A673 (cell line): ENCODE data around the gene DNAH10. TPM values are rescaled to one million over a fixed set of nuclear protein-coding genes. Genes with fewer than 3 reads are reported as not detected.

Experiments used
- BruUV-seq: library from RNA; stranded (reverse); fragments of 400-500 nt; replicated peaks from 2 replicates; lab custom pipeline; 2021; lab: Mats Ljungman, UMichigan
- CTCF ChIA-PET: fragments of 300-600 bp; sonication (Branson Sonifier 250); formaldehyde crosslinking; loops from one replicate; lab custom pipeline; 2022; ENCODE audit warnings: antibody characterized with exemption; lab: Charles Lee
- POLR2A ChIA-PET: fragments of 300-600 bp; sonication (Branson Sonifier 250); formaldehyde crosslinking; loops from one replicate; lab custom pipeline; 2022; ENCODE audit warnings: antibody characterized with exemption; ENCODE audit not compliant: low non-redundant PET; lab: Charles Lee
- DNase-seq: peaks from one replicate; pipeline ENCODE4 v3.0.0-alpha.2; 2015; ENCODE audit warnings: low spot score
- H3K27ac ChIP-seq: fragments of 200-600 bp; sonication (generic); 2 replicates; pipeline ENCODE4 v1.5.1; 2016; ENCODE audit warnings: mixed run types, low read depth, mild to moderate bottlenecking, mixed read lengths, antibody characterized with exemption, low read length; ENCODE audit not compliant: poor library complexity, severe bottlenecking
- H3K27me3 ChIP-seq: fragments of 200-600 bp; sonication (generic); replicated peaks from 2 replicates; pipeline ENCODE4 v1.6.1; 2017; ENCODE audit warnings: mixed run types, low read depth, mild to moderate bottlenecking, mixed read lengths, antibody characterized with exemption, low read length; ENCODE audit not compliant: insufficient read depth, poor library complexity
- H3K36me3 ChIP-seq: fragments of 200-600 bp; sonication (generic); 2 replicates; pipeline ENCODE4 v1.6.1; 2016; ENCODE audit warnings: mixed run types, mild to moderate bottlenecking, mixed read lengths, antibody characterized with exemption, low read length; ENCODE audit not compliant: insufficient read depth, poor library complexity, severe bottlenecking
- H3K4me1 ChIP-seq: fragments of 200-600 bp; sonication (generic); 2 replicates; pipeline ENCODE4 v1.6.1; 2017; ENCODE audit warnings: mixed run types, mild to moderate bottlenecking, mixed read lengths, antibody characterized with exemption, low read length; ENCODE audit not compliant: insufficient read depth, poor library complexity, severe bottlenecking
- H3K4me3 ChIP-seq: fragments of 200-600 bp; sonication (generic); 2 replicates; pipeline ENCODE4 v1.5.1; 2016; ENCODE audit warnings: low read depth, mixed run types, mild to moderate bottlenecking, mixed read lengths, low read length; ENCODE audit not compliant: poor library complexity, severe bottlenecking
- H3K9me3 ChIP-seq: fragments of 200-600 bp; sonication (generic); 2 replicates; pipeline ENCODE4 v1.6.1; 2016; ENCODE audit warnings: mixed run types, low read depth, mild to moderate bottlenecking, mixed read lengths, antibody characterized with exemption, low read length; ENCODE audit not compliant: poor library complexity, severe bottlenecking
- CTCF ChIP-seq: fragments of 300-800, 200-600 bp; sonication (generic); conservative IDR thresholded peaks from 2 replicates; pipeline ENCODE4 v1.5.1; 2017; ENCODE audit warnings: low read depth, mild to moderate bottlenecking, antibody characterized with exemption, low read length, moderate library complexity, mixed read lengths
- EZH2 ChIP-seq: fragments of 200-600 bp; sonication (generic); IDR thresholded peaks from 2 replicates; pipeline ENCODE4 v1.6.1; 2017; ENCODE audit warnings: borderline replicate concordance, low read depth, mild to moderate bottlenecking, mixed read lengths, antibody characterized with exemption, low read length; ENCODE audit not compliant: poor library complexity, severe bottlenecking
- intact Hi-C: fragments of 100-400 bp; cut with micrococcal nuclease; formaldehyde crosslinking; loops from one replicate; pipeline ENCODE4 v1.10.0; 2022; ENCODE audit not compliant: unreplicated experiment
- total RNA-seq: library from RNA; stranded (reverse); gene quantifications from 2 replicates; pipeline ENCODE4 v1.2.3, GENCODE V29; 2021

The DNAH10 gene
- total RNA-seq, 1 experiment from 2014 or later: 1.1 TPM

GRCh38 chr12:123816896-123817537 lies 54.9 kb downstream of the DNAH10 start:
- Histone ChIP-seq H3K4me3 (no peak overlapping the region), H3K9me3 (peaks cover 5% of the 10 kb centered on the region), H3K27me3 (no peaks in the 10 kb centered on the region), H3K4me1 (peaks cover 10% of the 10 kb centered on the region), H3K36me3 (no peaks in the 10 kb centered on the region), H3K27ac (no peak overlapping the region)
- DNase-seq: no peak
- TF ChIP-seq EZH2: no peak
- ChIA-PET POLR2A (no interaction called here), CTCF (no interaction called here)
- intact Hi-C loops: no loop called here
- no TSS peak for BruUV-seq

DNA sequence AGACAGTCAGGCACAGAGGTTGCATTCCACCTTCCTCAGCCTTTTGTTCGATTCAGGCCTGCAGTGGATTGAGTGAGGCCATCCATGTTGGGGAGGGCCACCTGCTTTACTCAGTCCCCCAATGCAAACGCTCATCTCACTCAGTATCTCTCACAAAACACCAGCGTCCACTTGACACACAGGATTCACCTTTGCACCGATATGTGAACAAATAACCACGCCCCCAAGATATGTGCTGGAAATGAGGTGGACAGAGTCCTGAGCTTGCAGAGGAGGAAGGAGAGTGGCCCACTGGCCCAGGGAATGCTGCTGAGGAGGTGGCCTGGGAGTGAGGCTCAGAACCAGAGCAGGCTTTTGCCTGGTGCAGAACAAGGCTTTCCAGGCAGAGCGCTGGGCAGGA lies 60.7 kb downstream of the DNAH10 start:
- peaks cover 4% of the 10 kb centered on the region for H3K9me3 ChIP-seq
- intact Hi-C loops: no loop called here
- ChIA-PET POLR2A (no interaction called here), CTCF (no interaction called here)
- DNase-seq: no peak
- H3K27ac ChIP-seq: no peak overlapping the region
- TF ChIP-seq EZH2 (no peak), CTCF (no peak)
- H3K4me1 ChIP-seq: no peaks in the 10 kb centered on the region
- BruUV-seq: no TSS peak
- no peak overlapping the region for H3K4me3 ChIP-seq
- H3K27me3 ChIP-seq: no peaks in the 10 kb centered on the region
- H3K36me3 ChIP-seq: no peaks in the 10 kb centered on the region

- ChIA-PET CTCF (interaction anchor here (0.8 kb wide), 1 partner anchor 205 kb away, joined by 4 read pairs; no protein-coding TSS in a partner anchor), POLR2A (no interaction called here)
- BruUV-seq: no TSS peak
- no peak for DNase-seq
- Histone ChIP-seq H3K4me1 (no peaks in the 10 kb centered on the region), H3K27ac (no peak overlapping the region), H3K4me3 (no peak overlapping the region), H3K36me3 (no peaks in the 10 kb centered on the region), H3K27me3 (no peaks in the 10 kb centered on the region), H3K9me3 (peaks cover 7% of the 10 kb centered on the region)
- TF ChIP-seq CTCF (no peak), EZH2 (no peak)
- intact Hi-C loops: no loop called here
These were observed 66.0 kb downstream of the DNAH10 start for GRCh38 chr12:123828120-123828519.
